ENCODE data around the gene NGB.

The NGB gene

DNA sequence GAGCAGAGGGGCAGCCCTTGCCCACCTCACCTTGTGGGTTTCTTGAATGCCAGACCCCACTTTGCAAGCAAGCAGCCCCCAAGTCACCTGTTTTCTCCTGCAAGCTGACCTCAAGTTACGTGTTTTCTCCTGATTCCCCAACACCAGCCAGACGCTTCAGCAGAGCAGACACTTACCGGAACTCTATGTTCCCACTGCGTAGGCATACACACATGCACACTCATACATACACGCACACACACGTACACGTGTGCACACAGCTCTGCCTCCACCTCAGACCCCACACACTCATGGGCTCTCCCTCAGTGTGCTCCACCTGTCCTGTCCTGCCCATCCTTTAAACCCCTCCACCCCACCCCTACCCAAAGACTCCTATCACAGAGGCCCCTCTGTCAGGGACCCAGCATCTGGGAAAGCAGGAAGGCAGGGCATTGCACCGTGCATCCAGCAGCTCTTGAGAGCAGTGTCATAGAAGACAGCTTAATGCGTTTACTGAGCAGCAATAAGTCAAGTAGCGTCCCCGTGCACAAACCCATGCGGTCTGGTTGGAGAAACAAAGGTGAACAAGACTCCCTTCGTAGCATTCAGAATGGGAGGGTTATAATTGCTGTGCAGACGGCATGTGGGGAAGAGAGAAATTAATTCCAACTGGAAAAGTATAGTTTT lies 45.0 kb downstream of the NGB start:
- no peak for DNase-seq

DNA sequence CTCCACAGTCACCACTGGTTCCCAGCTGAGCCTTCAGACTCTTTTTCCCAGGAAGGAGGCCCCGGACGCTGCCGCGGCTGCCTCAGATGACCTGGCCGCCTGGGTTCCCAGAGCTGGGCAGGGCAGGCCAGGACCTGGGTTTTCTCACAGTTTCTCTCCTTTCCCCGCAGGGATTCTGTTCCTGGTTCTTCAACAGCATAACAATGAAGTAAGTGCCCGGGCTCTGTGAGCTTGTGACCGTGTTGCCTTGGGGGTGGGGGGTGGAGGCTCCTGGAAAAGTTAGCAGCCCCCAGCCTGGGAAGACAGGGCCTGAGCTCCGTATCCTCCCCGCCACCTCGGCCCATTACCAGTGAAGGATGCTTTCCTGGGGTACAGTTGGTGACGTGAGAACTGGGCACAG lies 45.8 kb downstream of the NGB start:
- no peak for DNase-seq

DNA sequence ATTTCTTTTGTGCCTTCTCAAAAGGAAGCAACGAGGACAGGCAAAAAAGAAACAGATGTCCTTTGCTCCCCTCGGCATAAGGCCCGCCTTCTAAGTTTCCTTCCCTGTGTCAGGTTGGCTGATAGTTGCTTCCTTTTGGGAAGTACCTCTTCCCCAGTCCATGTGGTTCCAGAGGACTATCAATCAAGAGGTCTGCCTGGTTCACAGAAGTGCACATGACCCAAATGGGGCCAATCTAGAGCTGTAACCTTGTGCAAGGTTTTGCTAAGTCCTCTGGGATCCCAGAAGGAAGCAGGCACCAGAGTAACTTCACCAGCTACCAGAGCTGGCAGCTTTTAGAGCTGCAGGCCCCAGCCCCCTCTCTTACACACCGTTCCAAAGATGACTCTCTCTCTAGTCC lies 46.8 kb downstream of the NGB start:
- no peak for DNase-seq

DNA sequence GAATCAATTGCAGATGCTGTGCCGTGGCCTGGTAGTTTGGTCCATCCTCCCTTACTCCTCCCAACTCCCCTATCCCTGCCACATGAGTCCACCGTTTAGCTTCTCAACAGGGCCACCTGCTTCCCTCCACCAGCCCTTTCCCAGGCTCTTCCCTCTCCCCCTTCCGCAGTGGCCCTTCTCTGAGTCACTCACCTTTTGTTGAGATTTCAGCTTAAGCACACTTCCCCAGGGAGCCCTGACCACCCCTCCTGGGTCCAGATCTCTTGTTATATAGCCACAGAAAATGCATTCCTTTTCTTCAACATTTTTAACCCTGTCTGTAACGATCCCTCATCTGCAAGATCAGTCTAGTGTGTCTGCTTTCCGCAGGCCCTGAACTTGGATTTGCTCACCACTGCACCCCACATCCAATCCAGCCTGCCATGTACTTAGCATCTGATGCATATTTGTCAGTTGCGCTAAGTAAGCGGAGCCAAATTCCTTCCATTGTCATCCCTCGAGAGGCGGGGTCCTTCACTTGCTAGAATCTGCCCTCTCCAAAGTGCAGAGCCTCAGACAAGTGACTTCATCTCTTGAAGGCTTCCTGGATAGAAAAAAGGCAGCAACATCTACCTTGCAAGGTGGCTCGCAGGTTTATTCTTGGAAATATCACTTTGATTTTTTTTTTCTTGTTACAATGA lies 48.3 kb downstream of the NGB start:
- no peak for DNase-seq

DNA sequence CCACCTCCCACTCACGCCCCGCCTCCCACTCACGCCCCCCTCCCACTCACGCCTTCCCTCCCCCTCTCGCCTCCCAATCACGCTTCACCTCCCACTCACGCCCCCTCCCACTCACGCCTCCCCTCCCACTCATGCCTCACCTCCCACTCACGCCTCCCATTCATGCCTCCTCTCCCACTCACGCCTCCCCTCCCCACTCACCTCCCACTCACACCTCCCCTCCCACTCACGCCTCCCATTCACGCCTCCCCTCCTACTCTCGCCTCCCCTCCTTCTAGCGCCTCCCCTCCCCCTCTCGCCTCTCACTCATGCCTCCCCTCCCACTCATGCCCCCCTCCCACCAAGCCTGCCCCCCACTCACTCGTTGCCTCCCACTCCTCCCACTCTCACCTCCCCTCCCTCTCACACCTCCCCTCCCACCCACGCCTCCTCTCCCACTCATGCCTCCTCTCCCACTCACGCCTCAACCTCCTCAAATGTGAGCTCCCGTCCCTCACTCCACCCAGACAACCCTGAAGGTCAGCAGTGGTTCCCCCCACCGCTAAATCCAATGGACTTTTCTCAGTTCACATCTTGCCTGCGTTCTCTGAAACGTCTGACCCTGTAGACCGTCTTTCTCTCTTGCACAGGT lies 49.6 kb downstream of the NGB start:
- DNase-seq: no peak

DNA sequence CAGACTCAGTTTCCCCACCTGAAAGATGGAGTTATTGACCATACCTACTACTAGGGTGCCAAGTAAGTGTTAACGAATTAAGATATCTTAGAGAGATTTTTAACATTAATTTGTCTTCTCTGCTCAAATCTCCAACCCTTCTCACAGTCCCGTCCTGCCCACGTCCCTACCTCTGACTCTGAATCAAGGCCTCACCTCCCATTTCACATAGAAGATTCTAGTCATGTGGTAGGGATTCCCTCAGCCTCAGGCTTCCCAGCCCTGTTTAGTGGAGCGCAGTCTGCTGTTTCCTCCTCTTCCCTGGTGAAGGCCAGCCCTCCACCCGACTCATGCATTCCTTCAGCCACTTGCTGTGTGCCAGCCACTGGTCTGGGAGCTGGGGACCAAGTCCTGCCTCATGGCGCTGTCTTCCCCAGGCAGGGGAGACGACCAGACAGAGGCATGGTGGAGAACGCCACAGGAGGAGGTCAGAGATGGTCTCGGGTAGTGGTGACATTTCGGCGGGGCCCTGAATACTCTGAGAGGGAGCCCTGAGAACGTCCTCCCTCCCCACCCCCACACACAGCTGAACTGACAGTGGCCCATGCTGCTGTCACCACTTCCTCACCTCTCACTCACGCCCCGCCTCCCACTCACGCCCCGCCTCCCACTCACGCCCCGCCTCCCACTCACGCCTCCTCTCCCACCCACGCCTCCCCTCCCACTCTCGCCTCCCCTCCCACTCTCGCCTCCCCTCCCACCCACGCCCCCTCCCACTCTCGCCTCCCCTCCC lies 50.6 kb downstream of the NGB start:
- no peak for DNase-seq

DNA sequence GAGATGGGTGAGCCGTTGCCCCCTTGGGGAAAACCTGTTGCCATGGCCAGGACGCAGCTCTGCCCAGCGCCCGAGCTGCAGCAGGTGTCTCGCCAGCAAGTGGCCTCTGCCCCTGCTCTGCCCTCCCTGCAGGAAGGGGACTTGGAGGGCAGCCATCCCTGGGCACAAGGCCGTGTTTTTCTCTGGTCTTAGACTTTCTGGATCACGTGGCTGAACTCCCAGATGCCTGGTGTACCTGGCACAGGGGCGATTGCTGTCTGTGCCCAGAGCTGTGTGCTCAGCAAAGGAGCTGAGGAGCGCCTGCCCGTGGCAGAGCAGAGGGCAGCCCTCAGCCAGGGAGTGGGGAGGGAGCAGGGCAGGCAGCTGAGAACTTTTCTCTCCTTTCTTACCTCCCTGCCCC lies 51.4 kb downstream of the NGB start:
- no peak for DNase-seq

DNA sequence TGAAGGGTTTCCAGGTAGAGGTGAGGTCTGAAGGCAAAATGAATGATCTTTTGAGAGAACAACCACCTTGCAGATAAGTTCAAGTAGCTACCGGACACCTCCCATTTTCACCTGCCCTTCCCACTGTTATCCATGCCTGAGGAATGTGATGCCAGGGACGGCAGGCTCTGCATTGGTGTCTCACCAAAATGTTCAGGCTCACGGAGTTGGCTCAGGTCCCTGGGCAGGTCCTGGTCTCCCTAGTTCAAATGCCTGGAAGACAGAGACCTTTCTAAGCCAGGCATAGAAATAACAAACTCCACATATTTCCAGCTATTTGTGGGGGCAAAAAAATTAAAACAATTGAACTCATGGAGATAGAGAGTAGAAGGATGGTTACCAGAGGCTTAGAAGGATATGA lies 53.5 kb downstream of the NGB start:
- no peak for DNase-seq

All from activated CD4-positive, alpha-beta T cell treated with anti-CD3 and anti-CD28 coated beads, Interleukin-2, amount 50 U/mL, for 4 hours (primary cell).